Neural cell (in vitro differentiated cells): ENCODE data around the gene NAB2. TPM values are rescaled to one million over a fixed set of nuclear protein-coding genes. Genes with fewer than 3 reads are reported as not detected.

Experiments used
- H2AFZ ChIP-seq: fragments of 200-600, 300-800 bp; sonication (generic), shearing (Covaris generic); 2 replicates; pipeline ENCODE4 v1.6.0; 2014; ENCODE audit warnings: low read depth, mild to moderate bottlenecking, antibody characterized with exemption, low read length, moderate library complexity
- H3F3A ChIP-seq: fragments of 200-600 bp; shearing (Covaris generic); 2 replicates; pipeline ENCODE4 v1.6.1; 2016; ENCODE audit warnings: mild to moderate bottlenecking, moderate library complexity, mixed read lengths, antibody characterized with exemption, low read length; ENCODE audit not compliant: insufficient read depth, poor library complexity, severe bottlenecking
- H3K27ac ChIP-seq: fragments of 200-600, 300-800 bp; sonication (generic), shearing (Covaris generic); 2 replicates; pipeline ENCODE4 v1.5.1; 2014; ENCODE audit warnings: mild to moderate bottlenecking, low read length, moderate library complexity
- H3K27me3 ChIP-seq: fragments of 300-800, 200-600 bp; sonication (generic), shearing (Covaris generic); 2 replicates; pipeline ENCODE4 v1.6.0; 2014; ENCODE audit warnings: mild to moderate bottlenecking, low read depth, low read length, moderate library complexity; ENCODE audit not compliant: insufficient read depth
- H3K36me3 ChIP-seq: fragments of 300-800, 200-600 bp; sonication (generic), shearing (Covaris generic); 2 replicates; pipeline ENCODE4 v1.5.1; 2014; ENCODE audit warnings: mild to moderate bottlenecking, antibody characterized with exemption, low read length, moderate library complexity; ENCODE audit not compliant: insufficient read depth
- H3K4me2 ChIP-seq: fragments of 300-800, 200-600 bp; sonication (generic), shearing (Covaris generic); 2 replicates; pipeline ENCODE4 v1.6.0; 2014; ENCODE audit warnings: mild to moderate bottlenecking, low read length
- H3K4me3 ChIP-seq: fragments of 300-800, 200-600 bp; sonication (generic), shearing (Covaris generic); 2 replicates; pipeline ENCODE4 v1.5.1; 2014; ENCODE audit warnings: mild to moderate bottlenecking, low read length, moderate library complexity
- H3K79me2 ChIP-seq: fragments of 200-600 bp; shearing (Covaris generic); replicated peaks from 2 replicates; pipeline ENCODE4 v1.6.0; 2014; ENCODE audit warnings: mild to moderate bottlenecking, low read length, moderate library complexity; ENCODE audit not compliant: insufficient read depth
- H3K9ac ChIP-seq: fragments of 300-800, 200-600 bp; sonication (generic), shearing (Covaris generic); 2 replicates; pipeline ENCODE4 v1.6.1; 2016; ENCODE audit warnings: mild to moderate bottlenecking, low read length, mixed read lengths
- H3K9me2 ChIP-seq: fragments of 200-600 bp; shearing (Covaris generic); 2 replicates; pipeline ENCODE4 v1.6.1; 2016; ENCODE audit warnings: mild to moderate bottlenecking, low read length, mixed read lengths; ENCODE audit not compliant: insufficient read depth
- H3K9me3 ChIP-seq: fragments of 200-600, 300-800 bp; sonication (generic), shearing (Covaris generic); 2 replicates; pipeline ENCODE4 v1.6.1; 2016; ENCODE audit warnings: mild to moderate bottlenecking, mixed run types, low read length, moderate library complexity, mixed read lengths
- H4K20me1 ChIP-seq: fragments of 200-600 bp; shearing (Covaris generic); 2 replicates; pipeline ENCODE4 v1.6.1; 2016; ENCODE audit warnings: mild to moderate bottlenecking, mixed run types; ENCODE audit not compliant: insufficient read depth
- EP300 ChIP-seq: fragments of 450-650 bp; conservative IDR thresholded peaks from 2 replicates; pipeline ENCODE4 v1.6.1; 2014; ENCODE audit warnings: antibody characterized with exemption, mild to moderate bottlenecking, moderate library complexity; ENCODE audit not compliant: poor library complexity, severe bottlenecking
- EZH2 ChIP-seq: fragments of 200-600, 300-800 bp; shearing (Covaris generic), sonication (generic); IDR thresholded peaks from 2 replicates; pipeline ENCODE4 v1.6.1; 2014; ENCODE audit warnings: antibody characterized with exemption, low read length, borderline replicate concordance, mild to moderate bottlenecking; ENCODE audit not compliant: insufficient read depth, poor library complexity, severe bottlenecking
- MXI1 ChIP-seq: fragments of 450-650 bp; conservative IDR thresholded peaks from 2 replicates; pipeline ENCODE4 v1.6.1; 2014; ENCODE audit warnings: antibody characterized with exemption, mild to moderate bottlenecking; ENCODE audit not compliant: poor library complexity, severe bottlenecking
- POLR2AphosphoS5 ChIP-seq: IDR thresholded peaks from 2 replicates; pipeline ENCODE4 v1.6.1; 2012
- RAD21 ChIP-seq: fragments of 450-650 bp; conservative IDR thresholded peaks from 2 replicates; pipeline ENCODE4 v1.6.1; 2014; ENCODE audit warnings: antibody characterized with exemption, mild to moderate bottlenecking, moderate library complexity
- REST ChIP-seq: IDR thresholded peaks from 2 replicates; pipeline ENCODE4 v1.6.1; 2012; ENCODE audit warnings: borderline replicate concordance
- SMC3 ChIP-seq: fragments of 450-650 bp; conservative IDR thresholded peaks from 2 replicates; pipeline ENCODE4 v1.6.1; 2014; ENCODE audit warnings: antibody characterized with exemption, mild to moderate bottlenecking, moderate library complexity; ENCODE audit not compliant: poor library complexity
- TAF1 ChIP-seq: IDR thresholded peaks from 2 replicates; pipeline ENCODE4 v1.6.1; 2012; ENCODE audit warnings: low read depth
- polyA plus RNA-seq: library from polyadenylated mRNA; depleted of rRNA; stranded (reverse); fragments of >200 nt; gene quantifications from 2 replicates; pipeline ENCODE4 v1.2.3, GENCODE V29; 2014
- TF ChIP-seq, protein P1 (sequence below): fragments of 450-650 bp; IDR thresholded peaks from 2 replicates; pipeline ENCODE4 v1.5.1; 2014; ENCODE audit warnings: antibody characterized with exemption, mild to moderate bottlenecking, moderate library complexity; ENCODE audit not compliant: poor library complexity, severe bottlenecking

The NAB2 gene
- polyA plus RNA-seq, 1 donor from 2014 or later = 15.6 TPM

GRCh38 chr12:57098546-57098945 lies 9.6 kb downstream of the NAB2 start:
- Histone ChIP-seq H3F3A (no peaks in the 10 kb centered on the region), H3K9me2 (no peaks in the 10 kb centered on the region), H3K27me3 (no peaks in the 10 kb centered on the region), H3K9ac (no peak overlapping the region), H2AFZ (no peak overlapping the region), H3K4me2 (no peak overlapping the region), H3K79me2 (no peaks in the 10 kb centered on the region), H3K27ac (no peak overlapping the region), H3K36me3 (no peaks in the 10 kb centered on the region), H3K9me3 (no peaks in the 10 kb centered on the region), H3K4me3 (no peak overlapping the region), H4K20me1 (no peaks in the 10 kb centered on the region)
- TF ChIP-seq REST (no peak), SMC3 (no peak), MXI1 (no peak), EZH2 (no peak), RAD21 (no peak), TAF1 (no peak), POLR2AphosphoS5 (no peak), EP300 (no peak)
- TF ChIP-seq, protein P1, sequence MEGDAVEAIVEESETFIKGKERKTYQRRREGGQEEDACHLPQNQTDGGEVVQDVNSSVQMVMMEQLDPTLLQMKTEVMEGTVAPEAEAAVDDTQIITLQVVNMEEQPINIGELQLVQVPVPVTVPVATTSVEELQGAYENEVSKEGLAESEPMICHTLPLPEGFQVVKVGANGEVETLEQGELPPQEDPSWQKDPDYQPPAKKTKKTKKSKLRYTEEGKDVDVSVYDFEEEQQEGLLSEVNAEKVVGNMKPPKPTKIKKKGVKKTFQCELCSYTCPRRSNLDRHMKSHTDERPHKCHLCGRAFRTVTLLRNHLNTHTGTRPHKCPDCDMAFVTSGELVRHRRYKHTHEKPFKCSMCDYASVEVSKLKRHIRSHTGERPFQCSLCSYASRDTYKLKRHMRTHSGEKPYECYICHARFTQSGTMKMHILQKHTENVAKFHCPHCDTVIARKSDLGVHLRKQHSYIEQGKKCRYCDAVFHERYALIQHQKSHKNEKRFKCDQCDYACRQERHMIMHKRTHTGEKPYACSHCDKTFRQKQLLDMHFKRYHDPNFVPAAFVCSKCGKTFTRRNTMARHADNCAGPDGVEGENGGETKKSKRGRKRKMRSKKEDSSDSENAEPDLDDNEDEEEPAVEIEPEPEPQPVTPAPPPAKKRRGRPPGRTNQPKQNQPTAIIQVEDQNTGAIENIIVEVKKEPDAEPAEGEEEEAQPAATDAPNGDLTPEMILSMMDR = no peak

- TF ChIP-seq, protein P1 = no peak
- TF ChIP-seq REST (no peak), MXI1 (no peak), EP300 (no peak)
- Histone ChIP-seq H3K9ac (no peak overlapping the region), H3K27ac (no peak overlapping the region)
Observed at GRCh38 chr12:57099047-57099714, 10.3 kb downstream of the NAB2 start.

More at GRCh38 chr12:57099047-57099714, 10.3 kb downstream of the NAB2 start:
- Histone ChIP-seq H3K9me3 (no peaks in the 10 kb centered on the region), H3K4me3 (no peak overlapping the region), H4K20me1 (no peaks in the 10 kb centered on the region), H3F3A (no peaks in the 10 kb centered on the region), H2AFZ (no peak overlapping the region), H3K9me2 (no peaks in the 10 kb centered on the region), H3K27me3 (no peaks in the 10 kb centered on the region), H3K79me2 (no peaks in the 10 kb centered on the region), H3K4me2 (no peak overlapping the region), H3K36me3 (no peaks in the 10 kb centered on the region)
